Fibroblast of lung (primary cell): Measurements from ENCODE around the gene OR4E1. TPM values are rescaled to one million over a fixed set of nuclear protein-coding genes. Genes with fewer than 3 reads are reported as not detected.

Source experiments
- DNase-seq, 2 donors: peaks; one replicate each; pipeline versions ENCODE4 v3.0.0 to v3.0.0-alpha.2; 2010; ENCODE audit warnings: low read depth in 2 of 2
- H2AFZ ChIP-seq: 2 replicates; pipeline ENCODE4 v1.5.1; 2012; ENCODE audit warnings: low read length, control low read depth, inconsistent platforms
- H3K27ac ChIP-seq: 2 replicates; pipeline ENCODE4 v1.5.1; 2011; ENCODE audit warnings: low read length, control low read depth; ENCODE audit not compliant: insufficient read depth
- H3K27me3 ChIP-seq: 2 replicates; pipeline ENCODE4 v1.5.1; 2011; ENCODE audit warnings: mild to moderate bottlenecking, low read length; ENCODE audit not compliant: control insufficient read depth, insufficient read depth
- H3K36me3 ChIP-seq: 2 replicates; pipeline ENCODE4 v1.5.1; 2011; ENCODE audit warnings: low read length; ENCODE audit not compliant: control insufficient read depth, insufficient read depth
- H3K4me1 ChIP-seq: 2 replicates; pipeline ENCODE4 v1.5.1; 2011; ENCODE audit warnings: low read length; ENCODE audit not compliant: control insufficient read depth, insufficient read depth; ENCODE audit errors: extremely low read depth
- H3K4me2 ChIP-seq: 2 replicates; pipeline ENCODE4 v1.5.1; 2011; ENCODE audit warnings: low read length, control low read depth; ENCODE audit not compliant: insufficient read depth; ENCODE audit errors: extremely low read depth
- H3K4me3 ChIP-seq, 4 experiments: fragments of 200-600 bp in 1 of 4; sonication (generic) in 1 of 4; replicated peaks in 1 of 4; 2 replicates each; pipeline ENCODE4 v1.5.1; 2011 to 2016; ENCODE audit warnings: low read length in 4 of 4, low read depth in 3 of 4, mild to moderate bottlenecking in 3 of 4, control low read depth in 2 of 4, inconsistent platforms in 1 of 4, mixed read lengths in 1 of 4; ENCODE audit not compliant: insufficient read depth in 1 of 4; ENCODE audit errors: control extremely low read depth in 1 of 4
- H3K79me2 ChIP-seq: 2 replicates; pipeline ENCODE4 v1.5.1; 2012; ENCODE audit warnings: mild to moderate bottlenecking, low read length, inconsistent platforms; ENCODE audit not compliant: control insufficient read depth, insufficient read depth
- H3K9ac ChIP-seq: 2 replicates; pipeline ENCODE4 v1.5.1; 2011; ENCODE audit warnings: mild to moderate bottlenecking, low read length, control low read depth; ENCODE audit not compliant: insufficient read depth
- H3K9me3 ChIP-seq: 2 replicates; pipeline ENCODE4 v1.5.1; 2012; ENCODE audit warnings: low read depth, low read length; ENCODE audit not compliant: control insufficient read depth, insufficient read depth
- H4K20me1 ChIP-seq: 2 replicates; pipeline ENCODE4 v1.5.1; 2011; ENCODE audit warnings: low read length; ENCODE audit not compliant: control insufficient read depth, insufficient read depth; ENCODE audit errors: extremely low read depth
- EZH2 ChIP-seq: IDR thresholded peaks from 2 replicates; pipeline ENCODE4 v1.5.1; 2012; ENCODE audit warnings: low read length, control low read depth, mild to moderate bottlenecking; ENCODE audit errors: missing control alignments
- polyA plus RNA-seq, 2 donors: library from polyadenylated mRNA; depleted of rRNA in 1 of 2; stranded (reverse) in 1 of 2; unstranded in 1 of 2; fragments of >200 nt; gene quantifications; 2 replicates each; pipeline ENCODE4 v1.2.1, GENCODE V29; 2011 to 2012; ENCODE audit warnings: missing spikeins in 1 of 2
- total RNA-seq: library from RNA; depleted of rRNA; stranded (reverse); fragments of >200 nt; gene quantifications from 2 replicates; pipeline ENCODE4 v1.2.1, GENCODE V29; 2014
- TF ChIP-seq, protein P1 (sequence below), 2 donors: IDR thresholded peaks in 1 of 2; conservative IDR thresholded peaks in 1 of 2; 1 replicate in 1 of 2; 2 replicates in 1 of 2; pipeline ENCODE4 v1.5.1; 2011 to 2012; ENCODE audit warnings: low read length in 2 of 2, control low read depth in 1 of 2, inconsistent platforms in 1 of 2, low read depth in 1 of 2, mild to moderate bottlenecking in 1 of 2

Gene OR4E1
- total and polyA plus RNA-seq, 2 donors (not counting 1 experiment from before 2014, with no cell fraction given) = not detected

DNA sequence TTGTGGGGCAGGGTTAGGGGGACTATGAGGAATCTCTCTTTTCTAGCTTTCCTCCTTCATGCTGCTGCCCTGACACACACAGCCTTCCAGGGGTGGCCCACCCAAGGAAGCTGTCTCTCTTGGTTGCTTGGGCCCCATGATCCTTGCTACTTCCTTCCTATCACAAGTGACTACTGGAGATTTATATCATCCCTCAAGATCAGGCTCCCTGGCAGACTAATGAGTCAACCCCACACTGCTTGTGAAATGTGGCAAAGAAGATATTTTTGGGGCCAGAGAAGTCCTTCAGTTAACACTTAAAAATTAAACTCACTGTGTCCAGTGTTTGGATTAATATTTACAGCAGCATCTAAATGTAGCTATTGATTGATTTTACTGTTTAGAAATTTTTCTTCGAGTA is 1.5 kb downstream of the OR4E1 start:
- Histone ChIP-seq H4K20me1 (no peaks in the 10 kb centered on the region), H3K9ac (no peak overlapping the region), H2AFZ (no peak overlapping the region), H3K4me3 (no peak overlapping the region), H3K4me2 (no peak overlapping the region), H3K27ac (no peak overlapping the region), H3K9me3 (no peaks in the 10 kb centered on the region), H3K79me2 (no peaks in the 10 kb centered on the region), H3K36me3 (no peaks in the 10 kb centered on the region), H3K4me1 (no peaks in the 10 kb centered on the region), H3K27me3 (no peaks in the 10 kb centered on the region)
- DNase-seq = no peak
- no peak for TF ChIP-seq EZH2
- TF ChIP-seq, protein P1, sequence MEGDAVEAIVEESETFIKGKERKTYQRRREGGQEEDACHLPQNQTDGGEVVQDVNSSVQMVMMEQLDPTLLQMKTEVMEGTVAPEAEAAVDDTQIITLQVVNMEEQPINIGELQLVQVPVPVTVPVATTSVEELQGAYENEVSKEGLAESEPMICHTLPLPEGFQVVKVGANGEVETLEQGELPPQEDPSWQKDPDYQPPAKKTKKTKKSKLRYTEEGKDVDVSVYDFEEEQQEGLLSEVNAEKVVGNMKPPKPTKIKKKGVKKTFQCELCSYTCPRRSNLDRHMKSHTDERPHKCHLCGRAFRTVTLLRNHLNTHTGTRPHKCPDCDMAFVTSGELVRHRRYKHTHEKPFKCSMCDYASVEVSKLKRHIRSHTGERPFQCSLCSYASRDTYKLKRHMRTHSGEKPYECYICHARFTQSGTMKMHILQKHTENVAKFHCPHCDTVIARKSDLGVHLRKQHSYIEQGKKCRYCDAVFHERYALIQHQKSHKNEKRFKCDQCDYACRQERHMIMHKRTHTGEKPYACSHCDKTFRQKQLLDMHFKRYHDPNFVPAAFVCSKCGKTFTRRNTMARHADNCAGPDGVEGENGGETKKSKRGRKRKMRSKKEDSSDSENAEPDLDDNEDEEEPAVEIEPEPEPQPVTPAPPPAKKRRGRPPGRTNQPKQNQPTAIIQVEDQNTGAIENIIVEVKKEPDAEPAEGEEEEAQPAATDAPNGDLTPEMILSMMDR (conservative IDR thresholded peaks at IDR 0.05 in 1 of 2, IDR thresholded peaks at IDR 0.05 in 1 of 2; ENCODE audit: low read depth in 1 of 2, low read length in 2 of 2) = no peak

DNA sequence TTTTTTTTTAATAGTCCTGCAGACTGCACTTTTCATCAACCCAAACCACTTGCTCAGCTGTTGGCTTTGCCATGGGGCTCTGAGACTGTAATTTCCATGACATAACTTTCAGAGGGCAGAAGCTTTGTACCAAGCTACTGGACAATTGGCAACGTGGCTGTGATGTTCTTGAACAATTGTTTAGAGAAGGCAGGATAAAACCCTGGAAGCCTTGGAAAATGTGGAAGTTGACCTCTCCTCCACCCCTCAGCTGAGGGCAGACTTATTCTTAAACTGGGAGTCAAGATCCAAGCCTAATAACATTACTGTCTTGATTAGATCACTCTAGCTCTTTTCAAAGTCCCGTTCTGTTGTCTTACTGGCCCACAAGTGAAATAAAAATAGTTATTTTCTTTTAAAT is 2.2 kb downstream of the OR4E1 start:
- Histone ChIP-seq H3K27me3 (no peaks in the 10 kb centered on the region), H3K27ac (no peak overlapping the region), H3K4me2 (no peak overlapping the region), H3K4me3 (no peak overlapping the region), H3K9ac (no peak overlapping the region), H2AFZ (no peak overlapping the region), H3K4me1 (no peaks in the 10 kb centered on the region), H4K20me1 (no peaks in the 10 kb centered on the region), H3K79me2 (no peaks in the 10 kb centered on the region), H3K9me3 (no peaks in the 10 kb centered on the region), H3K36me3 (no peaks in the 10 kb centered on the region)
- no peak for TF ChIP-seq EZH2
- TF ChIP-seq, protein P1 (conservative IDR thresholded peaks at IDR 0.05 in 1 of 2, IDR thresholded peaks at IDR 0.05 in 1 of 2; ENCODE audit: low read depth in 1 of 2, low read length in 2 of 2) = no peak
- no peak for DNase-seq

DNA sequence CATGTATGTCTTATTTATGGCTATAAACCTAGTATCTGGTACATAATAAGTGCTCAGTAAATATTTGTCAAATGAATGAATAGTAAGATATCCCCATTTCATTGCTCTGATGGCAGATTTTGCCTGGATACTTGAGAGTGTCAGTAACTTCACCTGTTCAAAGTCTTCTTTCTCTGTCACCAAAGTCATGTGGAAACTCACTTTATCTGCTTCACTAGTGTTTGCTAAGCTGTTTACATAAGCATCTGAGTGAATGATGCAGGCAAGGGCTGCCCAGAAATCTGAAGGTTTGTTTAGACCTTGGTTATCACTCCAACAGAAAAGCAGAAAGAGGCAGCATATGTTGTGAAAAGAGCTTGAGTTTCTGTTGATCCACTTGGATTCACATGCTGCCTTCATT is 4.3 kb downstream of the OR4E1 start:
- H3K4me3 ChIP-seq = no peak overlapping the region
- no peaks in the 10 kb centered on the region for H3K36me3 ChIP-seq
- no peaks in the 10 kb centered on the region for H3K79me2 ChIP-seq
- H3K4me1 ChIP-seq = no peaks in the 10 kb centered on the region
- no peak overlapping the region for H2AFZ ChIP-seq
- H3K4me2 ChIP-seq = no peak overlapping the region
- no peak overlapping the region for H3K27ac ChIP-seq
- no peaks in the 10 kb centered on the region for H3K27me3 ChIP-seq
- TF ChIP-seq EZH2 = no peak
- TF ChIP-seq, protein P1 (conservative IDR thresholded peaks at IDR 0.05 in 1 of 2, IDR thresholded peaks at IDR 0.05 in 1 of 2; ENCODE audit: low read depth in 1 of 2, low read length in 2 of 2) = no peak
- no peaks in the 10 kb centered on the region for H3K9me3 ChIP-seq
- DNase-seq = no peak
- no peaks in the 10 kb centered on the region for H4K20me1 ChIP-seq
- no peak overlapping the region for H3K9ac ChIP-seq
